HUES6 (cell line): Measurements from ENCODE around the gene LIMA1.
A peak's percentile ranks its signal among the peaks of the same experiment; 100 is the strongest.

ENCODE experiments used
- H3K27ac ChIP-seq: 2 replicates; pipeline ENCODE4 v1.7.0; 2013; ENCODE audit warnings: low read depth, mild to moderate bottlenecking, low read length, inconsistent platforms
- H3K27me3 ChIP-seq: 2 replicates; pipeline ENCODE4 v1.6.1; 2013; ENCODE audit warnings: low read length; ENCODE audit not compliant: control insufficient read depth, insufficient read depth
- H3K36me3 ChIP-seq: 2 replicates; pipeline ENCODE4 v1.6.1; 2013; ENCODE audit warnings: low read length; ENCODE audit not compliant: control insufficient read depth, insufficient read depth
- H3K4me1 ChIP-seq: 2 replicates; pipeline ENCODE4 v1.6.1; 2013; ENCODE audit warnings: low read length; ENCODE audit not compliant: control insufficient read depth, insufficient read depth
- H3K4me3 ChIP-seq: 2 replicates; pipeline ENCODE4 v1.5.1; 2013; ENCODE audit warnings: low read depth, low read length
- H3K9ac ChIP-seq: one replicate; pipeline ENCODE4 v1.6.1; 2013; ENCODE audit warnings: mild to moderate bottlenecking, low read length
- H3K9me3 ChIP-seq: 2 replicates; pipeline ENCODE4 v1.6.1; 2013; ENCODE audit warnings: low read depth, low read length; ENCODE audit not compliant: control insufficient read depth, insufficient read depth

Gene LIMA1

DNA sequence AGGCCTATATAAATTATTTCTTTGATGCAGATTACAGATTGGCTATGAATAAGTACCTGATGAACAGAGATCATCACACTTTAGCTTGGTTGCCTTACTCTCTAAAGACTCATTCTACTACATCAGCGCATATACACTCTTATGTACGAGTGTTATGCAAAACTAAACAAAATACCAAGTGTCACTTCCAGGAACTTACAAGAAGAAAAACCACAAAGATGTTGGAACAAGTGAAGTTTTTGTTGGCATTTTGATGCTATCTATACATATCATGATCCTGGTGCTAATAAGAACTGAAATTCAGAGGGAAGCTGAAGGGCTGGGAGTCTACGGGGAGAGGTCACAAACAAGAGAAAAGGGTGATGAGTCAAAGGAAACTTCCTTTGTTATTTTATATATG is 68.3 kb downstream of the LIMA1 start:
- H3K9ac ChIP-seq: no peak overlapping the region
- no peaks in the 10 kb centered on the region for H3K9me3 ChIP-seq
- peaks cover 9% of the 10 kb centered on the region; the same call in 1 of the 2 replicates for H3K36me3 ChIP-seq
- H3K27ac ChIP-seq: no peak overlapping the region
- no peak overlapping the region for H3K4me3 ChIP-seq
- H3K27me3 ChIP-seq: no peaks in the 10 kb centered on the region
- peaks cover 4% of the 10 kb centered on the region; the same call in 1 of the 2 replicates for H3K4me1 ChIP-seq

GRCh38 chr12:50214018-50214417 is 69.3 kb downstream of the LIMA1 start:
- Histone ChIP-seq H3K9ac (no peak overlapping the region), H3K27ac (no peak overlapping the region), H3K4me1 (peaks cover 4% of the 10 kb centered on the region; the same call in 1 of the 2 replicates), H3K4me3 (no peak overlapping the region), H3K9me3 (no peaks in the 10 kb centered on the region), H3K27me3 (no peaks in the 10 kb centered on the region), H3K36me3 (peaks cover 9% of the 10 kb centered on the region; the same call in 1 of the 2 replicates)

DNA sequence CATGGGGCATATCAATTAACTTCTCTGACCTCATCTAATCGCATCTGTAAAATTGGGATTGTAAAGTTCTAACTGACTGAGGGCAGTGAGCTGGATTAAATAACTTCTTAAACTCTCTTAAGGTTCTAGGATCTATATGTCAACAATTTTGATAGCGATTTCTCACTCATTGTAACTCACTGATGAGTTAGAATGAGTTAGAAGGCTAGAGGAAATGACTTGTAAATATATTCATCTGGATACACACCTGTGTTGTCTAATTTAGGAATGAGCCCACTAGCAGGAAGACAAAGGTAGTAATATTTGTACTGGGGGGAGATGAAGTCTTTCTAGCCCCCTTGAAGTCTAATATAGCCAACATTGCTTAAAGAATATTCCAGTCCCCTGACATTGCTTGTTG is 69.9 kb downstream of the LIMA1 start:
- Histone ChIP-seq H3K9ac (no peak overlapping the region), H3K27ac (no peak overlapping the region), H3K9me3 (no peaks in the 10 kb centered on the region), H3K4me3 (no peak overlapping the region), H3K36me3 (peaks cover 6% of the 10 kb centered on the region; the same call in 1 of the 2 replicates), H3K4me1 (peaks cover 4% of the 10 kb centered on the region; the same call in 1 of the 2 replicates), H3K27me3 (no peaks in the 10 kb centered on the region)

DNA sequence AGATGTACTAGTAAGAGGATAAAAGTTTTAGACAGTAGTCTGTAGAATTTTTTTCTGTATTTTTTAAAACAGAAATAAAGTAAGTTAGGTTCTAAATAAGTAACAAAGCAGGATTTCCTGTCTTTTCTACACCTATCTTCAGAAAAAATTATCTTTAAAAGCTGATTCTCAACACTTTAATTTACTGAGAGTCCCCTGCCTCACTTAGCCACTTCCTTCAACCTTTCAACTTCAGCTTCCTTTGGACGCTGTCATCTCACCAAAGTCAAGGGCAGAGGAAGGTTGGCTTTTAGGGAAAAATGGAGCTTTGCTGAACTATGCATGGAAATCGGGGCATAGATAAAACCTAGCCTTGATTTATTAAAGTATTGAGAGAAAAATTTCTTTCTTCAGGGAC is 71.3 kb downstream of the LIMA1 start:
- Histone ChIP-seq H3K36me3 (no peaks in the 10 kb centered on the region; the same call in 1 of the 2 replicates), H3K27ac (0 out of 2 replicates have a peak overlapping the region, but pooled peaks have one; percentile 27), H3K4me1 (peaks cover 4% of the 10 kb centered on the region; the same call in 1 of the 2 replicates), H3K9ac (no peak overlapping the region), H3K4me3 (no peak overlapping the region), H3K9me3 (no peaks in the 10 kb centered on the region), H3K27me3 (no peaks in the 10 kb centered on the region)

DNA sequence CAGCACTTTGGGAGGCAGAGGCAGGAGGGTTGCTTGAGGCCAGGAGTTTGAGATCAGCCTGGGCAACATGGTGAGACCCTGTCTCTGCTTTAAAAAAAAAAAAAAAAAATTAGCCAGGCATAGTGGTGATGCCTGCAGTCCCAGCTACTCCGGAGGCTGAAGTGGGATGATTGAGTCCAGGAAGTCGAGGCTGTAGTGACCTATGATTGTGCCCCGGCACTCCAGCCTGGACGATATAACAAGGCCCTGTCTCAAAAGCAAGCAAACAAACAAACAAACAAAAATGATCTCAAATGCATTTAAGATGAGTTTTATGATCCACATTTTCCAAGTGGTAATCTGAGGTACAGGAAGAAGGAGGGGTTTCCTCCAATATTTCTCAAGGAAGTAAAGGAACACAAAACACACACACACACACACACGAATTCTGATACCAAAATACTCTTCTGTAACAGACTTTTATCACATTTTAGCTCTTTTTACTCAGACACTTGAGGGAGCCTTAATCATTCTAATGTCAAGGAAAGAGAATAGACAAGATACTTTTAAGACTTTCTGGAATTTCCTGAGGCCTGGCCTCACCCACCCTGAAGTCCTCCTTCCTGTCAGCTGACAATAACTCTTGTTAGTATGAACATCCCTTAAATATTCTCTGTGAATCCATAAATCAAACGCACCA is 71.8 kb downstream of the LIMA1 start:
- H3K36me3 ChIP-seq: no peaks in the 10 kb centered on the region; the same call in 1 of the 2 replicates
- H3K27ac ChIP-seq: no peak overlapping the region
- H3K9me3 ChIP-seq: no peaks in the 10 kb centered on the region
- peaks cover 4% of the 10 kb centered on the region; the same call in 1 of the 2 replicates for H3K4me1 ChIP-seq
- no peaks in the 10 kb centered on the region for H3K27me3 ChIP-seq
- H3K4me3 ChIP-seq: no peak overlapping the region
- H3K9ac ChIP-seq: no peak overlapping the region

GRCh38 chr12:50207424-50207823 is 75.9 kb downstream of the LIMA1 start:
- no peak overlapping the region for H3K27ac ChIP-seq
- H3K36me3 ChIP-seq: peaks cover 27% of the 10 kb centered on the region
- no peaks in the 10 kb centered on the region for H3K9me3 ChIP-seq
- H3K27me3 ChIP-seq: no peaks in the 10 kb centered on the region
- peaks cover 11% of the 10 kb centered on the region for H3K4me1 ChIP-seq
- H3K4me3 ChIP-seq: no peak overlapping the region
- no peak overlapping the region for H3K9ac ChIP-seq

GRCh38 chr12:50205648-50206047 is 77.7 kb downstream of the LIMA1 start:
- H3K4me1 ChIP-seq: peaks cover 13% of the 10 kb centered on the region
- no peaks in the 10 kb centered on the region for H3K9me3 ChIP-seq
- no peak overlapping the region for H3K9ac ChIP-seq
- H3K27ac ChIP-seq: 0 out of 2 replicates have a peak overlapping the region, but pooled peaks have one; percentile 37
- no peaks in the 10 kb centered on the region for H3K27me3 ChIP-seq
- peaks cover 30% of the 10 kb centered on the region for H3K36me3 ChIP-seq
- no peak overlapping the region for H3K4me3 ChIP-seq

GRCh38 chr12:50203691-50204090 is 79.6 kb downstream of the LIMA1 start:
- H3K27me3 ChIP-seq: no peaks in the 10 kb centered on the region
- peaks cover 47% of the 10 kb centered on the region for H3K36me3 ChIP-seq
- H3K4me1 ChIP-seq: peaks cover 13% of the 10 kb centered on the region
- H3K9me3 ChIP-seq: no peaks in the 10 kb centered on the region
- no peak overlapping the region for H3K27ac ChIP-seq
- H3K9ac ChIP-seq: no peak overlapping the region
- H3K4me3 ChIP-seq: no peak overlapping the region

- no peak overlapping the region for H3K9ac ChIP-seq
- H3K4me1 ChIP-seq: peaks cover 13% of the 10 kb centered on the region
- no peak overlapping the region for H3K4me3 ChIP-seq
- no peaks in the 10 kb centered on the region for H3K27me3 ChIP-seq
- H3K9me3 ChIP-seq: no peaks in the 10 kb centered on the region
- H3K36me3 ChIP-seq: peaks cover 61% of the 10 kb centered on the region
- H3K27ac ChIP-seq: peak overlapping the region; percentile 8
These were observed 81.3 kb downstream of the LIMA1 start for GRCh38 chr12:50201987-50202521.

GRCh38 chr12:50200552-50201273 is 82.6 kb downstream of the LIMA1 start:
- no peak overlapping the region for H3K9ac ChIP-seq
- H3K9me3 ChIP-seq: no peaks in the 10 kb centered on the region
- H3K4me3 ChIP-seq: no peak overlapping the region
- peaks cover 13% of the 10 kb centered on the region for H3K4me1 ChIP-seq
- H3K27me3 ChIP-seq: no peaks in the 10 kb centered on the region
- H3K27ac ChIP-seq: no peak overlapping the region
- H3K36me3 ChIP-seq: peaks cover 72% of the 10 kb centered on the region

DNA sequence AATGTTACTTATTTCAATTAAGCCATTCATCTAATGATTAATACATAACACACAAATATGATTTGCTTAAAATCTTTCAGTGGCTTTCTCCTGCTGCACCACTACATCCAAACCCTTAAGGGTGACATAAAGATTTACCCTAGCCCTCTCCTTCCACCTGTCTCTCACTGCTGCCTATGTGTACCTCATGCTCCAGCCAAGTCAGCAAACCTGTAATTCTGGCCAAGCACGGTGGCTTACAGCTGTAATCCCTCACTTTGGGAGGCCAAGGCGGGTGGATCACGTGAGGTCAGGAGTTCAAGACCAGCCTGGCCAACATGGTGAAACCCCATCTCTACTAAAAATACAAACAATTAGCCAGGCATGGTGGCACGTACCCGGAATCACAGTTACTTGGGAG is 84.5 kb downstream of the LIMA1 start:
- peaks cover 10% of the 10 kb centered on the region for H3K4me1 ChIP-seq
- no peak overlapping the region for H3K4me3 ChIP-seq
- H3K9me3 ChIP-seq: no peaks in the 10 kb centered on the region
- peaks cover 60% of the 10 kb centered on the region for H3K36me3 ChIP-seq
- no peak overlapping the region for H3K27ac ChIP-seq
- no peak overlapping the region for H3K9ac ChIP-seq
- no peaks in the 10 kb centered on the region for H3K27me3 ChIP-seq
